GM06990 (cell line): ENCODE measurements around the gene RAI14.

ENCODE experiments used
- DNase-seq: peaks from one replicate; pipeline ENCODE4 v3.0.0-alpha.2; 2011; ENCODE audit not compliant: insufficient read length; ENCODE audit errors: extremely low read depth
- H3K27me3 ChIP-seq: replicated peaks from 2 replicates; pipeline ENCODE4 v1.6.0; 2011; ENCODE audit warnings: low read length; ENCODE audit not compliant: control insufficient read depth, insufficient read depth
- H3K36me3 ChIP-seq: 2 replicates; pipeline ENCODE4 v1.5.1; 2011; ENCODE audit warnings: low read length; ENCODE audit not compliant: control insufficient read depth, insufficient read depth
- H3K4me3 ChIP-seq: replicated peaks from 2 replicates; pipeline ENCODE4 v1.5.1; 2011; ENCODE audit warnings: low read depth, mild to moderate bottlenecking, control low read depth, low read length
- CTCF ChIP-seq: IDR thresholded peaks from 2 replicates; pipeline ENCODE4 v1.5.1; 2011; ENCODE audit warnings: low read length, control low read depth, mild to moderate bottlenecking, inconsistent platforms; ENCODE audit not compliant: insufficient read depth, poor library complexity, severe bottlenecking

The RAI14 gene

DNA sequence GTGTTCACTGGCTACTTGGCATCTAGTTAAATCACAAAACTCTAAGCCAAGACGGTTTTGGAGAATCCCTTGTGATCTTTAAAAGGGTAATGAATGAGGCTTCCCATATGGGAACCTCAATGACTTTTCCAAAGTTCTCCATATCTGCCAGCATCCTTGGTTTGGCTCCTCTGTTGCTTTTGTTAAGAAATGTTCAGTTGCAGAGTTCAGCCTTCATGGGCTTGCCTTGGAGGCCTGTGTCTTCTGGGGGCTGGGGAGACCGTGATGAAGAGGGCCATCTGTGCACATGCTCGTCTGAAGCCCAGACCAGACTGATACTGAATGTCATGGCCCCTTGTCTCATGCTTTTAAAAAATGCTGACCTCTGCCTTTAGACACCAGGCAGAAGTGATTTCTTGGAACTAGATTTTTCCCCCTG lies 84.3 kb downstream of the RAI14 start:
- no peak for DNase-seq
- H3K36me3 ChIP-seq: no peaks in the 10 kb centered on the region
- no peak for TF ChIP-seq CTCF
- no peak overlapping the region for H3K4me3 ChIP-seq
- no peaks in the 10 kb centered on the region for H3K27me3 ChIP-seq

GRCh38 chr5:34742061-34742460 lies 85.9 kb downstream of the RAI14 start:
- no peak overlapping the region for H3K4me3 ChIP-seq
- no peaks in the 10 kb centered on the region for H3K27me3 ChIP-seq
- no peak for DNase-seq
- no peaks in the 10 kb centered on the region for H3K36me3 ChIP-seq
- TF ChIP-seq CTCF: no peak

DNA sequence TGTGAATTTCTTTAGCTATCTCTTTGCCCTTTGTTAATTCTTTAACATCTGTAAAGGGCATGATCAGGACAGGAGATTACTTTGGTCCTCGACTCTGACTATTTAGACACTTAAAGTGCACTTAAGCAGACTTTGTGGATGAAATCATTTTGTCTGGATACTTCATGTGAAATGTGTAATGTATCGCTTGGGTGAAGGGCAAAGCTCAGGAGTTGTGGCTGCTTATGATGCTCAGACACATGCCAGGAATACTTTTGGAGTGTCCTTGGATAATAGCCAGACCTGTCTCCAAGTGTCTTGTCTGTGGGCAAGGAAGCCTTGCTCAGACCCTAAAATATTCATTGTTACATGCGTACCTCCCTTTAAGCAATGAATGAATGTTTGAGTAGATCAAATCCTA lies 87.8 kb downstream of the RAI14 start:
- DNase-seq: no peak
- H3K27me3 ChIP-seq: no peaks in the 10 kb centered on the region
- TF ChIP-seq CTCF: no peak

GRCh38 chr5:34748431-34748830 lies 92.3 kb downstream of the RAI14 start:
- H3K4me3 ChIP-seq: no peak overlapping the region
- no peaks in the 10 kb centered on the region for H3K27me3 ChIP-seq
- TF ChIP-seq CTCF: no peak
- H3K36me3 ChIP-seq: no peaks in the 10 kb centered on the region
- no peak for DNase-seq

More for the DNA sequence above, 87.8 kb downstream of the RAI14 start:
- H3K36me3 ChIP-seq: no peaks in the 10 kb centered on the region
- no peak overlapping the region for H3K4me3 ChIP-seq

DNA sequence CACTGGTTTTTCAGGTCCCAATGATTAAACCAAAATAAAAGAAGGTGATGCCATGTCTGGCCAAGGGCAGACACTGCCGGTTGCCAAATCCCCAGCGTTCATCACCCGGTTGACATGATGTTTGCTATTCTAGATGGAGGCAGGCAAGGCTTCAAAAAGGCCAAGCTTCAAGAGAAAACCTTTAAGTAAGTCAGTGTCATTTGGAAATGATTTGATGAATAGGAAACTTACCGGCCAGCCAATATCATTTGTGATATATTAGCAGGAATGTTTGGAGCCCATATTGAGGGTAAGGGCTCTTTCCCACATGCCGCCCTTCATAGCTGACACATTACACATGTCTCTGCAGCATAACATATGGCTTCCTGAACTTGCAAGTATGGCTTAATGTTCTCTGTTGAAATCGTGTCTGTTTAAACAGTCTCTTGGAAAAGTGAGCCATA lies 93.3 kb downstream of the RAI14 start:
- no peak for DNase-seq
- H3K4me3 ChIP-seq: no peak overlapping the region
- H3K36me3 ChIP-seq: no peaks in the 10 kb centered on the region
- H3K27me3 ChIP-seq: no peaks in the 10 kb centered on the region
- no peak for TF ChIP-seq CTCF

DNA sequence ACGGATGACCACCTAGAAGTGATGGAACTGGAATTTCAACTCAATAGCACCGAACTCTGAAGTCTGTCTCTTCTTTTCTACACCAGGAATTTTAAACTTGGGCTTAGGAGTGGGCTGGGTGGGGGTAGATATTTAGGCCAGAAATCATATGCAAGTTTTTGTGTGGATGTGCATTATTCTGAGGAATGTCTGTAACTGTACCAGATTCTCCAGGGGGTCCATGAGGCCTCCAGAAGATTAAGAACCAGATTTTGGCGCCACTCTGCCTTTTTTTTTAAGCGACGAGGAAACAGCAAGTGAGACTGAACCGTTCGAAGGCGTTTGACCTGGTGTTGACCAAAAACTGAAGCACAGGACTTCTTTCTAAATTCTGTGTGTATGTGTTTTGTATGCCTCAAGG lies 94.1 kb downstream of the RAI14 start:
- no peaks in the 10 kb centered on the region for H3K36me3 ChIP-seq
- DNase-seq: no peak
- H3K27me3 ChIP-seq: no peaks in the 10 kb centered on the region
- no peak for TF ChIP-seq CTCF
- no peak overlapping the region for H3K4me3 ChIP-seq
